Right atrium auricular region (tissue), 2 donors: ENCODE data around the gene ATP1A1. TPM values are rescaled to one million over a fixed set of nuclear protein-coding genes. Genes with fewer than 3 reads are reported as not detected.

Experiments used
- DNase-seq: peaks from one replicate; pipeline ENCODE4 v3.0.0-alpha.2; 2019; ENCODE audit warnings: low spot score
- H3K27ac ChIP-seq, 2 donors: fragments of 200-600 bp; sonication (generic); 1 replicate in 1 of 2; 2 replicates in 1 of 2; pipeline ENCODE4 v1.5.1; 2016 to 2019
- H3K27me3 ChIP-seq, 2 donors: fragments of 200-600 bp; sonication (generic); one replicate each; pipeline versions ENCODE4 v1.5.1 to v1.6.0; 2017 to 2019
- H3K36me3 ChIP-seq: fragments of 200-600 bp; sonication (generic); one replicate; pipeline ENCODE4 v1.5.1; 2016
- H3K4me1 ChIP-seq, 2 donors: fragments of 200-600 bp; sonication (generic); one replicate each; pipeline versions ENCODE4 v1.5.1 to v1.6.0; 2017 to 2019
- H3K4me3 ChIP-seq, 2 donors: fragments of 200-600 bp; sonication (generic); 1 replicate in 1 of 2; 2 replicates in 1 of 2; pipeline ENCODE4 v1.5.1; 2017 to 2019; ENCODE audit warnings: mild to moderate bottlenecking in 1 of 2, moderate library complexity in 1 of 2
- H3K9me3 ChIP-seq, 2 donors: fragments of 200-600 bp; sonication (generic); one replicate each; pipeline ENCODE4 v1.5.1; 2019
- total RNA-seq, 2 donors: library from RNA; depleted of rRNA; stranded (reverse); fragments of >200 nt; gene quantifications; one replicate each; pipeline ENCODE4 v1.1.0, GENCODE V29; 2016
- TF ChIP-seq, protein P1 (sequence below), 2 donors: fragments of 200-600 bp; sonication (generic); IDR thresholded peaks; one replicate each; pipeline ENCODE4 v1.5.1; 2019; ENCODE audit warnings: antibody characterized with exemption in 2 of 2

ATP1A1 gene
- total RNA-seq, 2 donors from 2014 or later, result 148 to 256 TPM

GRCh38 chr1:116377541-116378529 lies 4.8 kb downstream of the ATP1A1 start:
- H3K27ac ChIP-seq, result peak overlapping the region; percentile 90 to 98
- H3K4me1 ChIP-seq, result peaks cover 0 to 88% of the 10 kb centered on the region in 2 donors
- TF ChIP-seq, protein P1, sequence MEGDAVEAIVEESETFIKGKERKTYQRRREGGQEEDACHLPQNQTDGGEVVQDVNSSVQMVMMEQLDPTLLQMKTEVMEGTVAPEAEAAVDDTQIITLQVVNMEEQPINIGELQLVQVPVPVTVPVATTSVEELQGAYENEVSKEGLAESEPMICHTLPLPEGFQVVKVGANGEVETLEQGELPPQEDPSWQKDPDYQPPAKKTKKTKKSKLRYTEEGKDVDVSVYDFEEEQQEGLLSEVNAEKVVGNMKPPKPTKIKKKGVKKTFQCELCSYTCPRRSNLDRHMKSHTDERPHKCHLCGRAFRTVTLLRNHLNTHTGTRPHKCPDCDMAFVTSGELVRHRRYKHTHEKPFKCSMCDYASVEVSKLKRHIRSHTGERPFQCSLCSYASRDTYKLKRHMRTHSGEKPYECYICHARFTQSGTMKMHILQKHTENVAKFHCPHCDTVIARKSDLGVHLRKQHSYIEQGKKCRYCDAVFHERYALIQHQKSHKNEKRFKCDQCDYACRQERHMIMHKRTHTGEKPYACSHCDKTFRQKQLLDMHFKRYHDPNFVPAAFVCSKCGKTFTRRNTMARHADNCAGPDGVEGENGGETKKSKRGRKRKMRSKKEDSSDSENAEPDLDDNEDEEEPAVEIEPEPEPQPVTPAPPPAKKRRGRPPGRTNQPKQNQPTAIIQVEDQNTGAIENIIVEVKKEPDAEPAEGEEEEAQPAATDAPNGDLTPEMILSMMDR (IDR thresholded peaks at IDR 0.05), result no peak
- no peaks in the 10 kb centered on the region for H3K36me3 ChIP-seq
- peak overlapping the region in 1 of 2 donors; percentile 10 for H3K4me3 ChIP-seq
- no peaks in the 10 kb centered on the region for H3K27me3 ChIP-seq
- DNase-seq, result peak; percentile 79
- H3K9me3 ChIP-seq, result no peaks in the 10 kb centered on the region

GRCh38 chr1:116379057-116379630 lies 6.1 kb downstream of the ATP1A1 start:
- TF ChIP-seq, protein P1 (IDR thresholded peaks at IDR 0.05), result no peak
- no peaks in the 10 kb centered on the region for H3K9me3 ChIP-seq
- no peak overlapping the region for H3K4me3 ChIP-seq
- no peak for DNase-seq
- H3K36me3 ChIP-seq, result peaks cover 2% of the 10 kb centered on the region
- H3K27ac ChIP-seq, result peak overlapping the region; percentile 90 to 98
- H3K4me1 ChIP-seq, result peaks cover 0 to 100% of the 10 kb centered on the region in 2 donors
- H3K27me3 ChIP-seq, result no peaks in the 10 kb centered on the region

- peaks cover 9% of the 10 kb centered on the region for H3K36me3 ChIP-seq
- TF ChIP-seq, protein P1 (IDR thresholded peaks at IDR 0.05), result no peak
- no peaks in the 10 kb centered on the region for H3K27me3 ChIP-seq
- peak overlapping the region; percentile 90 to 98 for H3K27ac ChIP-seq
- peaks cover 0 to 97% of the 10 kb centered on the region in 2 donors for H3K4me1 ChIP-seq
- H3K4me3 ChIP-seq, result no peak overlapping the region
- no peaks in the 10 kb centered on the region for H3K9me3 ChIP-seq
- DNase-seq, result no peak
Measured at GRCh38 chr1:116379674-116380498, 6.8 kb downstream of the ATP1A1 start.

DNA sequence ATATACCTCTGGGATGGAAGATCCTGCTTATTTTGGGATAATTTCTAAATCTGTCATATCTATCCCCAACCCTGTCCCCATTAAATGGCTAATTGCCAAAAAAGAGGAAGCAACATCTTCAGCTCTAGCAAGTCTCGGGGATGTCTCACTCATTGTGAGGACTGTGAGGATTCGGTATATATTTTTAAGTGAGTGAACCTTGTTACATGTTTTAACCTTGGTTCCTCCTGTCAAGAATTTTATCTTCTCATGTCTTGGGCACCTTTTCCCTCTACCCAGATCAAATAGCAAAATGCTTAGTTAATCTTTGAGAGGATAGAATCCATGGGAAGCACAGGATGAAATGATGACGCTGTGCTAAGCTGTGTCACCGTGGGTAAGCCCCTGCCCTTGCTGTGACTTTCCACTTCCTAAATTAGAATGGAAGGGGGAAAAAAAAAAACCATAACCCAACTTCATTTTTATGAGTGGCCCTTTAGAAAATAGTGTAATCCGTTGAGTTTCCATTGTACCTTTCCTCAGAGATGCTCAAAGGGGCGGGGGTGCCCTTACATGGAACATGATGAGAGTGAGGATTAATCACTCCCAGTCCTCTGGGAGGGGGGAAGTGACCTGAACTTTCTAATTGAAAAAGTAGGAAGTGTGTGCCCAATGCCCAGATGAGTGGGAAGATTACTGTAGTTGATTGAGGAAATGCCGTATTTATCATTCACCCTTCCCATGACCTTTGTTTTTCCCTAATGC lies 7.6 kb downstream of the ATP1A1 start:
- Histone ChIP-seq H3K27me3 (no peaks in the 10 kb centered on the region), H3K4me3 (no peak overlapping the region), H3K27ac (peak overlapping the region; percentile 90 to 98), H3K36me3 (peaks cover 17% of the 10 kb centered on the region), H3K4me1 (peaks cover 0 to 89% of the 10 kb centered on the region in 2 donors), H3K9me3 (no peaks in the 10 kb centered on the region)
- TF ChIP-seq, protein P1 (IDR thresholded peaks at IDR 0.05), result no peak
- no peak for DNase-seq

DNA sequence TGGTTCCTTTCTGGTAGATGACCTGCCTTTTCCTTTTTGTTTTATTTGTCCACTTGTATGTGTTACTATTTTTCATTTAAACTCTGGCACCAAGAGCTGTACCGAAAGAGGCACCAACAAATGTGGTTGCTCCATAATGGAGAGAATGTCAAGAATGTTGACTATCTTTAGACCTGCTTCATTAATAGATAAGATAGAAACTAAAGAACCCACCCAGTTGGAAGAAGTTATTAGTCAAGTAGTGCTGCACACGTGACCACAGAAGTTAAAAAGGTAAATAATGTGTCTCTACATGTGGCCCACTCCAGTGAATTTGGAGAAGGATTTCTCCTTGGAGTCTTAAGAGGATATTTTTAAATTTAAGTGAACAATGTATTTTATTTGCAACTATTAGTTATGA lies 9.3 kb downstream of the ATP1A1 start:
- H3K4me1 ChIP-seq, result peaks cover 0 to 77% of the 10 kb centered on the region in 2 donors
- no peaks in the 10 kb centered on the region for H3K9me3 ChIP-seq
- peak overlapping the region; percentile 90 to 98 for H3K27ac ChIP-seq
- H3K27me3 ChIP-seq, result no peaks in the 10 kb centered on the region
- TF ChIP-seq, protein P1 (IDR thresholded peaks at IDR 0.05), result no peak
- H3K36me3 ChIP-seq, result peaks cover 34% of the 10 kb centered on the region
- no peak overlapping the region for H3K4me3 ChIP-seq
- no peak for DNase-seq
